ENCODE measurements around the gene FGD1. TPM values are rescaled to one million over a fixed set of nuclear protein-coding genes. Genes with fewer than 3 reads are reported as not detected.

The FGD1 gene
- total RNA-seq, 4 donors from 2014 or later, result 1.1 to 3.0 (median 2.5) TPM

DNA sequence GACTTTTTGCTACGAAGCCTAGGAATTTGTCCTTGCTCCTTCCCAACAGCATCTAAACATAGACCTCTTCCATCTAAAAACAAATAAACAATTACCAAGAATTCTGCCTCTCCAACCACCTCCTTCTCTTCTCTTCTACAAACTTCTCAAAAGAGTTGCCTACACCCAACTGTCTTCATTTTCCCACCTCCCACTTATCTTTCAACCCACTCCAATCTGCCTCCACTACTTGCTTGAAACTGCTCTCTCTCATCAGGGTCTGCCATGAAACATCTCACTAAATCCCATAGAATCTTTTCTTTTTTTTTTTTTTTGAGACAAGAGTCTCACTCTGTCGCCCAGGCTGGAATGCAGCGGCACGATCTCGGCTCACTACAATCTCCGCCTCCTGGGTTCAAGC is 902 bp upstream of the FGD1 start:
- H3K27me3 ChIP-seq, result no peaks in the 10 kb centered on the region
- H3K4me1 ChIP-seq, result peaks cover 0 to 7% (median 0%) of the 10 kb centered on the region in 4 donors
- in situ Hi-C loops (cut with MboI; ENCODE audit: low pct_ligation_motif_present in 1 of 4, low pct_unique_long_range_greater_than_20kb in 1 of 4, low sequenced_read_pairs in 3 of 4) (no loop called here), intact Hi-C loops (cut with DNase I; ENCODE audit: low total_unique reads) (no loop called here)
- TF ChIP-seq CTCF (IDR thresholded peaks at IDR 0.05) (no peak), POLR2AphosphoS5 (IDR thresholded peaks at IDR 0.05) (no peak), POLR2A (IDR thresholded peaks at IDR 0.05) (no peak), EP300 (IDR thresholded peaks at IDR 0.05; ENCODE audit: low read depth) (no peak)
- H3K27ac ChIP-seq, result peak overlapping the region in 1 of 4 donors; percentile 81
- no peak for DNase-seq
- H3K4me3 ChIP-seq, result no peak overlapping the region
- H3K9me3 ChIP-seq, result no peaks in the 10 kb centered on the region
- no peaks in the 10 kb centered on the region for H3K36me3 ChIP-seq
- WGBS, 2 donors (ENCODE audit: low coverage in 1 of 2), result 0 to 84% methylated on average over 1 to 6 of the region's 6 CpGs

GRCh38 chrX:54496517-54496852 is 451 bp upstream of the FGD1 start:
- Histone ChIP-seq H3K9me3 (no peaks in the 10 kb centered on the region), H3K27ac (peak overlapping the region; percentile 71 to 83 (median 77)), H3K36me3 (no peaks in the 10 kb centered on the region), H3K4me3 (peak overlapping the region in 2 of 4 donors; percentile 58 to 71), H3K4me1 (peaks cover 0 to 7% (median 0%) of the 10 kb centered on the region in 4 donors), H3K27me3 (no peaks in the 10 kb centered on the region)
- DNase-seq, result no peak
- no peak for TF ChIP-seq POLR2AphosphoS5 (IDR thresholded peaks at IDR 0.05)
- no peak for TF ChIP-seq CTCF (IDR thresholded peaks at IDR 0.05)
- TF ChIP-seq EP300 (IDR thresholded peaks at IDR 0.05; ENCODE audit: low read depth), result no peak
- TF ChIP-seq POLR2A (IDR thresholded peaks at IDR 0.05), result no peak
- intact Hi-C loops (cut with DNase I; ENCODE audit: low total_unique reads), result no loop called here
- 83% methylated on average over 5 of the region's 5 CpGs; no CpG with 5 or more reads in 1 of the 2 donors for WGBS, 2 donors (ENCODE audit: low coverage in 1 of 2)
- in situ Hi-C loops (cut with MboI; ENCODE audit: low pct_ligation_motif_present in 1 of 4, low pct_unique_long_range_greater_than_20kb in 1 of 4, low sequenced_read_pairs in 3 of 4), result no loop called here

GRCh38 chrX:54494989-54495813 is 833 bp downstream of the FGD1 start:
- Histone ChIP-seq H3K27ac (peak overlapping the region; percentile 71 to 83 (median 77)), H3K4me3 (peak overlapping the region; percentile 43 to 71 (median 64)), H3K36me3 (no peaks in the 10 kb centered on the region), H3K4me1 (peaks cover 0 to 7% (median 0%) of the 10 kb centered on the region in 4 donors), H3K9me3 (no peaks in the 10 kb centered on the region), H3K27me3 (no peaks in the 10 kb centered on the region)
- in situ Hi-C loops (cut with MboI; ENCODE audit: low pct_ligation_motif_present in 1 of 4, low pct_unique_long_range_greater_than_20kb in 1 of 4, low sequenced_read_pairs in 3 of 4), result no loop called here
- no peak for DNase-seq
- intact Hi-C loops (cut with DNase I; ENCODE audit: low total_unique reads), result no loop called here
- WGBS, 2 donors (ENCODE audit: low coverage in 1 of 2), result 45% methylated on average over 31 of the region's 86 CpGs; no CpG with 5 or more reads in 1 of the 2 donors
- no peak for TF ChIP-seq CTCF (IDR thresholded peaks at IDR 0.05)
- TF ChIP-seq POLR2AphosphoS5 (IDR thresholded peaks at IDR 0.05), result no peak
- TF ChIP-seq EP300 (IDR thresholded peaks at IDR 0.05; ENCODE audit: low read depth), result no peak

- peak overlapping the region; percentile 43 to 71 (median 64) for H3K4me3 ChIP-seq
- in situ Hi-C loops (cut with MboI; ENCODE audit: low pct_ligation_motif_present in 1 of 4, low pct_unique_long_range_greater_than_20kb in 1 of 4, low sequenced_read_pairs in 3 of 4), result no loop called here
- 40 to 56% methylated on average over 1 to 10 of the region's 10 CpGs for WGBS, 2 donors (ENCODE audit: low coverage in 1 of 2)
- H3K27ac ChIP-seq, result peak overlapping the region; percentile 71 to 83 (median 77)
- H3K36me3 ChIP-seq, result no peaks in the 10 kb centered on the region
- H3K27me3 ChIP-seq, result no peaks in the 10 kb centered on the region
- H3K4me1 ChIP-seq, result peaks cover 0 to 7% (median 0%) of the 10 kb centered on the region in 4 donors
- TF ChIP-seq POLR2A (IDR thresholded peaks at IDR 0.05), result no peak
- no peak for TF ChIP-seq CTCF (IDR thresholded peaks at IDR 0.05)
- no peak for TF ChIP-seq EP300 (IDR thresholded peaks at IDR 0.05; ENCODE audit: low read depth)
- TF ChIP-seq POLR2AphosphoS5 (IDR thresholded peaks at IDR 0.05), result no peak
- H3K9me3 ChIP-seq, result no peaks in the 10 kb centered on the region
- intact Hi-C loops (cut with DNase I; ENCODE audit: low total_unique reads), result no loop called here
- DNase-seq, result no peak
Measured at GRCh38 chrX:54494166-54494988, 1.7 kb downstream of the FGD1 start.

Measured in transverse colon (tissue), 4 donors.